ENCODE data around the gene FAM193B.
"Not testable (repeated sequence)": the region's sequence is repeated elsewhere in the genome, so short reads cannot be mapped to it uniquely, and the experiment has no call there.

The FAM193B gene

DNA sequence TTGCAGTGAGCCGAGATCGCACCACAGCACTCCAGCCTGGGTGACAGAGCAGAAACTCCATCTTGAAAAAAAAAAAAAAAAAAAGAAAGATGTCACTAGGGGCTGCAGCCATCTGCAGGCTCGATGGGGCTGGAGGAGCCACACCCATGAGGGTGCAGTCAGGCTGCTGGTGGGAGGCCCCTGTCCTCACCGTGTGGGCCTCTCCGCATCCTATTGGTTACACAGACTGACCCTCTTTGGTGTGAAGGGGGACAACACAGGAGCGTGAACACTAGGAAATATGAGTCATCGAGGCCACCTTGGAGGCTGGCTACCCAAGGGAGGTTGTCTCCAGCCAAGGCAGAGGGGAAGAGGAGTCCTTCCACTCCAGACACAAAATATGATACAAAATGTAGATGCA is 14.0 kb upstream of the FAM193B start:
- ChIA-PET CTCF (interaction anchor here (3.5 kb wide), 1 partner anchor 7 kb away, joined by 15 read pairs; no protein-coding TSS in a partner anchor), POLR2A (no interaction called here)
- DNase-seq (ENCODE audit: extremely low spot score) = no peak
- TF ChIP-seq, protein P1, sequence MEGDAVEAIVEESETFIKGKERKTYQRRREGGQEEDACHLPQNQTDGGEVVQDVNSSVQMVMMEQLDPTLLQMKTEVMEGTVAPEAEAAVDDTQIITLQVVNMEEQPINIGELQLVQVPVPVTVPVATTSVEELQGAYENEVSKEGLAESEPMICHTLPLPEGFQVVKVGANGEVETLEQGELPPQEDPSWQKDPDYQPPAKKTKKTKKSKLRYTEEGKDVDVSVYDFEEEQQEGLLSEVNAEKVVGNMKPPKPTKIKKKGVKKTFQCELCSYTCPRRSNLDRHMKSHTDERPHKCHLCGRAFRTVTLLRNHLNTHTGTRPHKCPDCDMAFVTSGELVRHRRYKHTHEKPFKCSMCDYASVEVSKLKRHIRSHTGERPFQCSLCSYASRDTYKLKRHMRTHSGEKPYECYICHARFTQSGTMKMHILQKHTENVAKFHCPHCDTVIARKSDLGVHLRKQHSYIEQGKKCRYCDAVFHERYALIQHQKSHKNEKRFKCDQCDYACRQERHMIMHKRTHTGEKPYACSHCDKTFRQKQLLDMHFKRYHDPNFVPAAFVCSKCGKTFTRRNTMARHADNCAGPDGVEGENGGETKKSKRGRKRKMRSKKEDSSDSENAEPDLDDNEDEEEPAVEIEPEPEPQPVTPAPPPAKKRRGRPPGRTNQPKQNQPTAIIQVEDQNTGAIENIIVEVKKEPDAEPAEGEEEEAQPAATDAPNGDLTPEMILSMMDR (IDR thresholded peaks at IDR 0.05; ENCODE audit: control extremely low read depth, extremely low read depth, low read depth, missing control alignments) = no peak

DNA sequence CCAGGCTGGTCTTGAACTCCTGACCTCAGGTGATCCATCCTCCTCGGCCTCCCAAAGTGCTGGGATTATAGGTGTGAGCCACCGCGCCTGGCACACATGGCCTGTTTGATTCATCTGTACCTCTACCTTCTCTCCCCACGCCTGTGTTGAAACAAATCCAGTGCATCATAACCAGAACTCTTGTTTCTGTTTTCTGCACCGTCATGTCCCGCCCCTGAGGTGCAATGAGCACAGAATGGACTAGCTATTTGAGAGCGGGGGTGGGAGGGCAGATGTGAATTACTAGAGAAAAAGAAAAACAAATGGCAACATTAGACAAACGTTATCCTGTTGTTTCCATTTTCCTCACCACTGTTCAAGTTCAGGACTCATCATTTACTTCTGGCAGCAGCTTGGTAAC is 10.7 kb upstream of the FAM193B start:
- TF ChIP-seq, protein P1 (IDR thresholded peaks at IDR 0.05; ENCODE audit: control extremely low read depth, extremely low read depth, low read depth, missing control alignments) = no peak
- CTCF ChIA-PET = interaction anchor here (1.2 kb wide), 1 partner anchor 11 kb away, joined by 3 read pairs; the partner anchor contains the start of gene FAM193B
- POLR2A ChIA-PET = no interaction called here
- DNase-seq (ENCODE audit: extremely low spot score) = no peak

DNA sequence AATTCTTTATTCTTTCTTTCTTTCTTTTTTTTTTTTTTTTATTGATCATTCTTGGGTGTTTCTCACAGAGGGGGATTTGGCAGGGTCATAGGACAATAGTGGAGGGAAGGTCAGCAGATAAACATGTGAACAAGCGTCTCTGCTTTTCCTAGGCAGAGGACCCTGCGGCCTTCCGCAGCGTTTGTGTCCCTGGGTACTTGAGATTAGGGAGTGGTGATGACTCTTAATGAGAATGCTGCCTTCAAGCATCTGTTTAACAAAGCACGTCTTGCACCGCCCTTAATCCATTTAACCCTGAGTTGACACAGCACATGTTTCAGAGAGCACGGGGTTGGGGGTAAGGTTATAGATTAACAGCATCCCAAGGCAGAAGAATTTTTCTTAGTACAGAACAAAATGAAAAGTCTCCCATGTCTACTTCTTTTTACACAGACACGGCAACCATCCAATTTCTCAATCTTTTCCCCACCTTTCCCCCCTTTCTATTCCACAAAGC is 5.1 kb upstream of the FAM193B start:
- POLR2A ChIA-PET; DNase-seq (ENCODE audit: extremely low spot score): not testable (repeated sequence)
- CTCF ChIA-PET = interaction anchor here (1.8 to 3.4 kb wide), 2 partner anchors 11 to 13 kb away, joined by 6 to 15 read pairs; no protein-coding TSS in a partner anchor

DNA sequence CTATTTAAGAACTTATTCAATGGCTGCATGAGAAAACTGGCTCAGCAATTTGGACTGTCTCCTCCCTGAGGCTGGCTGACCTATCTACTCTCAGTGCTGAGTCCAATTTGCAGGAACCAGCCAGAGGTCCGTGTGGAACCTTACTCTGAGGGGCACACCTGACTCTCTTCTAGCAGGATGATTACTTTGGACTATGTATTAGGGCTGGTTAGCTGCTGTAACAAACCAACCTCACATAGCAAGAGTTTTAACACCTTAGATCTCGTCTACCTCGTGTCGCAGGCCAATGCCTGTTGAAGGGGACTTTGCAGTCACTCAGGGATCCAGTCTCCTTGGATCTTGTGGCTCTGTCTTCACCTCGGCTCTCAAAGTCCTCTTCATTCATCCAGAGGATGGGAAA is 3.4 kb upstream of the FAM193B start:
- TF ChIP-seq, protein P1 (IDR thresholded peaks at IDR 0.05; ENCODE audit: control extremely low read depth, extremely low read depth, low read depth, missing control alignments) = no peak
- ChIA-PET CTCF (interaction anchor here (1.6 kb wide), 1 partner anchor 12 kb away, joined by 5 read pairs; no protein-coding TSS in a partner anchor), POLR2A (no interaction called here)
- DNase-seq (ENCODE audit: extremely low spot score) = no peak

DNA sequence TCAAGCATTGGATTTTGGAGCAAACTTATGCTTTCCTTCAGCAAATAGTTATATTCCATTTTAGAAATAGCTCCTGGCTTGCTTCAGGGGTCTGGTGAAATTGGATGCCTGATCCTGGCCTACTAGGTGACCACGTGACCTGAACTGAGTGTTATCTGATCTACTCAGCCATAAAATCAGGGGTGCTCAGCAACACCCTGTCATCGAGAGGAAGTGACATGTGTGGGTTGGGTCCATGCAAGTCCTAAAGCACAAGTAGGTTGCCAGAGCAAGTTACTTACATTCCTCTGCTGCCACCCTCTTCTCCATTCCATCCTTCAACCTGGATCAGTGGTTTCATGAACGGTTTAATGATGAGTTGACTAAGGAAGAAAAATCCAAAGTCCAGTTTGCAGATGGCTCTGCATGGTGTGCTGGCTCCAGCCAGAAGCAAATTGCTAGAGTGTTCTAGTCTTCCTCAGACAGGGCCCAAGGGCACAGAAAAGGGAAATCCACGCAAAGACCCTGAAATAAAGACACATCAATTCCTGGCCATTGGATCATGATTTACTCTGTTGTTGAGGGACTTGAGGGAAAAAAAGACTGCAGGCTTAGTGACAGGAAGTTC is 2.8 kb upstream of the FAM193B start:
- POLR2A ChIA-PET = no interaction called here
- no peak for DNase-seq (ENCODE audit: extremely low spot score)
- CTCF ChIA-PET = interaction anchor here (1.1 kb wide), 1 partner anchor 37 kb away, joined by 3 read pairs; no protein-coding TSS in a partner anchor
- TF ChIP-seq, protein P1 (IDR thresholded peaks at IDR 0.05; ENCODE audit: control extremely low read depth, extremely low read depth, low read depth, missing control alignments) = no peak

DNA sequence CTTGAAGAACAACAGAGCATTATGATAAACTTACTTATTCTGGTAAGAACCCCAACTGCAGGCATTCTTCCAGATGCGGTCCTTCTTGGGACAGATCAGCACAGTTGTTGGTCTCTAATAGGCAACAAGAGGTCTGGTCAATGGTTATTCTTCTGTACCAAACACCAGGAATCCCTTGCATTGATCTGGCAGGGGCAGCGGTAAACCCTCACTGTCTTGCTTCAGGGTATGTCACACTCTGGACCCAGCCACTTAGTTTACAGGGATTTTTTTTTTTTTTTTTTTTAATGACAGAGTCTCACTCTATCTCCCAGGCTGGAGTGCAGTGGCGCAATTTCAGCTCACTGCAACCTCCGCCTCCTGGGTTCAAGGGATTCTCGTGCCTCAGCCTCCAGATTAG is 1.3 kb upstream of the FAM193B start:
- POLR2A ChIA-PET = no interaction called here

DNA sequence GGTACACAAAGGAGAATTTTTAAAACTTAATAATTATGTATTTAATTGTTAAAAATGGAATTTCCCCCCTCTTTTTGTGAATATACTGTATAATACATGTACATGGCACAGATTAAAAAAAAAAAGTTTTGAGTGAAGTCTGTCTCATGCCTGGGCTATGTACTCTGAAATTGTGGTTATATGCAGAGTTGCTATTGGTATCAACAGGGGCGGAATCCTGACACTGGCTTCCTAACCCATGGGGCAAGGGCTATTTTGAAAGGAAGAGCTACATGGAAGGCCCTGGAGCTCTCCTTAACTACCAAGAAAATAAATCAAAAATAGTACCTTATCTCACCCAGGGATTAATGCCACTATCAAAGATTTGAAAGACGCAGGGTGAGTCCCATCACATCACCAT is 865 bp upstream of the FAM193B start:
- ChIA-PET CTCF (no interaction called here), POLR2A (no interaction called here)

More for the DNA sequence above, 1.3 kb upstream of the FAM193B start:
- DNase-seq (ENCODE audit: extremely low spot score) = no peak
- CTCF ChIA-PET = no interaction called here
- TF ChIP-seq, protein P1 (IDR thresholded peaks at IDR 0.05; ENCODE audit: control extremely low read depth, extremely low read depth, low read depth, missing control alignments) = no peak

More for the DNA sequence above, 865 bp upstream of the FAM193B start:
- no peak for DNase-seq (ENCODE audit: extremely low spot score)
- TF ChIP-seq, protein P1 (IDR thresholded peaks at IDR 0.05; ENCODE audit: control extremely low read depth, extremely low read depth, low read depth, missing control alignments) = no peak
